ENCODE results near the gene SPDEF.

The SPDEF gene

GRCh38 chr6:34584694-34585093 lies 28.6 kb upstream of the SPDEF start:
- TF ChIP-seq NFIC (IDR thresholded peaks at IDR 0.05): no peak
- no peak for TF ChIP-seq YY1 (IDR thresholded peaks at IDR 0.05; ENCODE audit: low read depth)
- no peak for TF ChIP-seq REST (IDR thresholded peaks at IDR 0.05; ENCODE audit: low read depth)
- no peak for TF ChIP-seq FOXM1 (IDR thresholded peaks at IDR 0.05; ENCODE audit: borderline replicate concordance, low read depth)
- TF ChIP-seq TEAD4 (IDR thresholded peaks at IDR 0.05): no peak

- TF ChIP-seq REST (IDR thresholded peaks at IDR 0.05; ENCODE audit: low read depth) (no peak), MAX (IDR thresholded peaks at IDR 0.05) (no peak), RAD21 (IDR thresholded peaks at IDR 0.05; ENCODE audit: low read depth) (no peak), YY1 (IDR thresholded peaks at IDR 0.05; ENCODE audit: low read depth) (no peak), USF1 (IDR thresholded peaks at IDR 0.05) (no peak), FOXM1 (IDR thresholded peaks at IDR 0.05; ENCODE audit: borderline replicate concordance, low read depth) (no peak), NFIC (IDR thresholded peaks at IDR 0.05) (no peak), CEBPB (IDR thresholded peaks at IDR 0.05) (no peak), EGR1 (IDR thresholded peaks at IDR 0.05) (no peak), EP300 (IDR thresholded peaks at IDR 0.05; ENCODE audit: borderline replicate concordance) (no peak)
These were observed 27.9 kb upstream of the SPDEF start for GRCh38 chr6:34583861-34584604.

GRCh38 chr6:34583461-34583860 lies 27.3 kb upstream of the SPDEF start:
- TF ChIP-seq YY1 (IDR thresholded peaks at IDR 0.05; ENCODE audit: low read depth) (0 out of 2 replicates have a peak, but pooled peaks have one; percentile 32), TCF12 (IDR thresholded peaks at IDR 0.05; ENCODE audit: low read depth) (no peak)

- TF ChIP-seq YY1 (IDR thresholded peaks at IDR 0.05; ENCODE audit: low read depth) (no peak), MAX (IDR thresholded peaks at IDR 0.05) (no peak), USF1 (IDR thresholded peaks at IDR 0.05) (no peak), EP300 (IDR thresholded peaks at IDR 0.05; ENCODE audit: borderline replicate concordance) (no peak), RAD21 (IDR thresholded peaks at IDR 0.05; ENCODE audit: low read depth) (no peak), ZBTB7A (IDR thresholded peaks at IDR 0.05; ENCODE audit: low read depth) (no peak), TAF1 (IDR thresholded peaks at IDR 0.05; ENCODE audit: low read depth) (no peak), REST (IDR thresholded peaks at IDR 0.05; ENCODE audit: low read depth) (no peak), EGR1 (IDR thresholded peaks at IDR 0.05) (no peak), NFIC (IDR thresholded peaks at IDR 0.05) (no peak), FOXM1 (IDR thresholded peaks at IDR 0.05; ENCODE audit: borderline replicate concordance, low read depth) (no peak), TCF12 (IDR thresholded peaks at IDR 0.05; ENCODE audit: low read depth) (no peak), CREB1 (IDR thresholded peaks at IDR 0.05; ENCODE audit: low read depth) (no peak)
These were observed 25.4 kb upstream of the SPDEF start for GRCh38 chr6:34581561-34581920.
